Fibroblast of villous mesenchyme (primary cell): ENCODE measurements around the gene FAM124A. TPM values are rescaled to one million over a fixed set of nuclear protein-coding genes. Genes with fewer than 3 reads are reported as not detected.

Experiments used
- DNase-seq: peaks from one replicate; pipeline ENCODE4 v3.0.0-alpha.2; 2010; ENCODE audit warnings: low read depth
- H3K4me3 ChIP-seq: 2 replicates; pipeline ENCODE4 v1.5.1; 2011; ENCODE audit warnings: low read depth, mild to moderate bottlenecking, low read length
- CTCF ChIP-seq: IDR thresholded peaks from 2 replicates; pipeline ENCODE4 v1.5.1; 2012; ENCODE audit warnings: low read depth, mild to moderate bottlenecking, low read length; ENCODE audit not compliant: insufficient read depth
- total RNA-seq: library from RNA; depleted of rRNA; stranded (reverse); fragments of >200 nt; gene quantifications from 2 replicates; pipeline ENCODE4 v1.2.3, GENCODE V29; 2012

FAM124A gene
- total RNA-seq, 1 donor = 25.0 TPM

GRCh38 chr13:51225029-51225428 lies 2.8 kb downstream of the FAM124A start:
- H3K4me3 ChIP-seq = no peak overlapping the region
- peak; percentile 36 for DNase-seq
- no peak for TF ChIP-seq CTCF

- TF ChIP-seq CTCF = no peak
- no peak overlapping the region for H3K4me3 ChIP-seq
- no peak for DNase-seq
Observed at GRCh38 chr13:51227404-51227803, 5.2 kb downstream of the FAM124A start.

DNA sequence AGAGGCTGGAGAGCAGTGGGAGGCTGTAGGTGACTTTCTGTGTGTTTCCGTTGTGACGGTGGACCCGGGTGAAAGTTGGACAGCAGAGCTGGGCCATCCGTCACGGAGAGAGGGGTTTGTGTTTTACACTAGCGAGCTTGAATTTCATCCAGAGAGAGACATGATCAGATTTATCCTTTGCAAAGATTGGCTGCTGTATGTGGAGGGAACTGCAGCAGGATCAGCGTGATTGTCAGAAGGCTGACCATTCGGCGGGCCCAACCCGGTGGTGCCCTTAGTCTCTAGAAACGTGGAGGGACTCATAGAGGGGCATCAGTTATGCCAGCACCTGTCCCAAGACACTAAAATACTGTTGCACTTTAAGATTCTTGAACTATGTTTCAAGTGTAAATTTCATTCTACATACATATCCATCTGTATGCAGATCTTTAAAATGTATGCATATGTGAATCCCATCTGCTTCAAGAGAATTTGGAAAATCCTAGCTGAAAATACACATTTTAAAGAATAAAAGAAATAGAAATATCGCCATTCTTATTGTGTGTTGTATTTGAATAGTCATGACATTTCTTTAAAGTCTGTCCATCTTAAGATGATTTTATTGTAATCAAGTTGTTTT lies 7.0 kb downstream of the FAM124A start:
- TF ChIP-seq CTCF = no peak
- no peak for DNase-seq
- H3K4me3 ChIP-seq = no peak overlapping the region

DNA sequence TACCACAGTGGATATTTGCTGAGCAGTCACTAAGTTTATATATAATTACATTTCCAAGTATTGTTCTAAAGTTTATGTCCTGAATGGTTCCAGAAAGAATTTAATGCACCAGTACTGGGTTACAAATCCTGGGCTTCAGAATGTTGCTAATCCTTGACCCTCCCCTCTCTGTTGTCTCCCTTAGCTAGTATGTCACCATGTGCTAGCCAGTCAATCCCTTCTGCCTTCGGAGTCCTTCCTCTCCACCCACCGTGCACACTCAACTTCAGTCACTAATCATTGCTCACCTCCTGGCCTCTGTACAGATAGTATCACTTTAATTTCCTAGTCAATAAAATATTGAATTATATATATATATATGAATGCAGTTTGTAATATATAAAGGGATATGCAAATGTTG lies 7.5 kb downstream of the FAM124A start:
- H3K4me3 ChIP-seq = no peak overlapping the region
- DNase-seq = peak; percentile 6
- TF ChIP-seq CTCF = no peak

- peak; percentile 83 for DNase-seq
- TF ChIP-seq CTCF = no peak
- peak overlapping the region; percentile 35 for H3K4me3 ChIP-seq
Observed at GRCh38 chr13:51230477-51231105, 8.4 kb downstream of the FAM124A start.

- no peak for TF ChIP-seq CTCF
- no peak for DNase-seq
- H3K4me3 ChIP-seq = no peak overlapping the region
Observed at GRCh38 chr13:51231456-51231855, 9.3 kb downstream of the FAM124A start.

DNA sequence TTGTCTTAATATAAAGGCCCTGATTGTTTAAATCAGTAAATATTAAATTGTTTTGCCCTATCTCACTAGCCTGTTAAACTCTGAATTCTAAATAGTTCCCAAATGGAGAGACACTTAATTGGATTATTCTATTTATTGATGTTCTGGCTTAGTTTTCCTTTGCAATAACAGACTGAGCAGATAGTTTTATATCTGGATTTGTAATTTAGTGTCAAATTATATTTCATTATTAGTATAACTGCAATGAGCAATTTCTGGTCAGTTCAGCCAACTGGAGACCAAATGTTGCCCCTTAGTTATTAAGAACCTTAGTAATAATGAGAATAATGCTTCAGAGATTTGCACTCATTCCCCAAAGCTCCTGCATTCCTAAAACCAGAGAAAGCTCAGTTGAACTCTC lies 10.1 kb downstream of the FAM124A start:
- no peak for TF ChIP-seq CTCF
- no peak for DNase-seq
- no peak overlapping the region for H3K4me3 ChIP-seq
